NCI-H2171 (cell line): ENCODE results near the gene TENT5C.

Experiments used
- DNase-seq: peaks from one replicate; lab custom pipeline; 2025; lab: John Stamatoyannopoulos, UW

The TENT5C gene

DNA sequence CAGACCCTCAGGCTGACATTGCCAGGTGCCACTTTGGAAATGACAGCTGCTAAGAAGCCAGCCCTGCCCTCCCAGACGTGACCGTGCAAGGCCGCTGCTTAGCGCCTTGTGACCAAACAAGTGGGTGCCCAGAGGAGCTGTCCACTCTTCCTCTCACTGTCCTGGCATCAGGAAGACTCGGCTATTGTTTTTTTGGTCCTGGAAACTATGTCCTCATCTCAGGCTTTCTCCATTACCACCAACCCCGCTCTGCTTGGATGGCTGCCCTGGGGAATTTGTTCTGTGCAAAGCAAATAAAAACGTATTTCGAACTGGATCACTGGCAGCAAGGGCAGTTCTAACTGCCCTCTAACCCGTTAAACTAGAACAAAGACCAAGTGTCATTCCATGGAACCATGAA is 13.7 kb upstream of the TENT5C start:
- no peak for DNase-seq

DNA sequence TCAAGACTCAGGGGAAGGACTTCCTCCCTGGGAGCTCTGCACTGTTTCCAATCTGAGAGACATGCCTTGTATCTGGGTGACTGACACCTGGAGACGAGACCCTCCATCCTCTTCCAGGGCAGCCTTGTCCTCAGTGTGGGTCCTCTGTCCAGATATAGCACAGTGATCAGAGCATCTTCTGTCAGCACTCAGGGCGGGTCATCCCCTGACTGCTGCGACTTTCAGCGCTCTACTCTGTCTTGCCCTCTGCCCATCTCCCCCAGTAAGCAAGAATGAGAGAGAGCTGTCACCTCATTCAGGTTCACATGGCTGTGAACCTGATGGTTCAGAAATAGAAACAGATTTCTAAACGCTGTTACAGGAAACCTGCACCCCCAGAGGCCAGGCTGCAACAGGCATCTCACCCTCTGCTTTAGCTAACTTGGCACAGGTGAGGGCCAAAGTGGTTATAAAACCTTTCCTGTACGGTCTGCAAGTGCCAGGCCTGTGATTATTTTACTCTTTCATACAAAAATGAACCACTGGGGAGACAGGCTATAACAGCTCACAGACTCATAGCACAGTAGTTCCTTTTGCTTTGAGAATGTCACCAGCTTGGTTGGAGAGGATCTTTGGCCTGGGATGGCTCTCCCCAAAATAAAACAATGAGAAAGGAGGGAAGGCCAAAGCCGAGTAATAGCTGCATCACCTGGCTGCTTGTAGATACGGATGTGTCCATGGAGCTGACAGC is 11.4 kb upstream of the TENT5C start:
- DNase-seq = no peak

DNA sequence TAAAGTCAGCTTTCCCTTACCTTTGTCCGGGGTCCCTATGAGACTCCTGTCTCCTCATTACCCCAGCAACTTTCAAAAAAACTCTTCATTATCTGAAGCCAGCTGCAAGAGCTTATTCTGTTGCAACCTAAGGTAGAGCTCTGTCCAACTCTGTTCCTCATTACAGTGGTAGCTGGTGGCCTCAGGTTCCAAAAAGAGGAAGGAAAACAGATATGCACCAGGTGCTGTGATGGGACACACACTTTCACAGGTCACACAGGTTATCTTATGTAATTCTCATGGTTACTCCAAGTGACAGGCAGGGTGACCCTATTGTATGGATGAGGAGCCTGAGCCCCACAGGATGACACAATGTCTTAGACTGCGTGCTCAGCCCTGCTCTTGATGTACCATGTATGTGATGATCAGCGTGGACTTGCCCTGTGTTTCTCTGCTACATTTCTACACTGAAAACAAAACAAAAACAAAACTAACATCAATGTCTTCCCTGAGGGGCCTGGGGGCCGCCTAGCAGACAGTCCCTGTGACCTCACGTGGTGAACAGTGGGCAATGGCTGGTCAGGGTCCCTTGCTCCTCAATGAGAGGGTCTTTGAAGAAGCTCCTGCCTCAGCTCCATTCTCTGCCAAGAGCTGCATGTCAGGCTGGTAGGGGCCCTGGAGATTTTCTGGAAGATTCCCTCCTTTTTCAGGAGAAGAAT is 9.7 kb upstream of the TENT5C start:
- no peak for DNase-seq

DNA sequence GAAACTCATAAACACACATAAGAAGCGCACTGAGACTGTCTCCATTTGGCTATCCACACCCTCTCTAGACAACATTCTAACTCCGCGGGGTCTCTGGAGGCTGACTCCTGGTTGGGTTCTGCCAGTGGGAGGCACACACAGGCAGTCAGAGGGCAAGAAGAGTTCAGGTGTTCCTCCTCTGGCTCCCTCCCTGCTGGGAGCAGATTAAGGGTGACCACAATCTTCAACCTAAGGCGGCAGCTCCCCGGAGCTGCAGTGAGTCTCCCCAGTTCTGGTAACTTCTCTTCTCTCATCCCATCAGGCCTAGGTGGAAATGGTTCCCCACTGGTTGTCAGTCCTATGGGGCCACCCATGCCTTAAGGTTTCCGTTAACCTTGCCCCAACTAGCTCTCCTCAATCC is 7.4 kb upstream of the TENT5C start:
- no peak for DNase-seq

DNA sequence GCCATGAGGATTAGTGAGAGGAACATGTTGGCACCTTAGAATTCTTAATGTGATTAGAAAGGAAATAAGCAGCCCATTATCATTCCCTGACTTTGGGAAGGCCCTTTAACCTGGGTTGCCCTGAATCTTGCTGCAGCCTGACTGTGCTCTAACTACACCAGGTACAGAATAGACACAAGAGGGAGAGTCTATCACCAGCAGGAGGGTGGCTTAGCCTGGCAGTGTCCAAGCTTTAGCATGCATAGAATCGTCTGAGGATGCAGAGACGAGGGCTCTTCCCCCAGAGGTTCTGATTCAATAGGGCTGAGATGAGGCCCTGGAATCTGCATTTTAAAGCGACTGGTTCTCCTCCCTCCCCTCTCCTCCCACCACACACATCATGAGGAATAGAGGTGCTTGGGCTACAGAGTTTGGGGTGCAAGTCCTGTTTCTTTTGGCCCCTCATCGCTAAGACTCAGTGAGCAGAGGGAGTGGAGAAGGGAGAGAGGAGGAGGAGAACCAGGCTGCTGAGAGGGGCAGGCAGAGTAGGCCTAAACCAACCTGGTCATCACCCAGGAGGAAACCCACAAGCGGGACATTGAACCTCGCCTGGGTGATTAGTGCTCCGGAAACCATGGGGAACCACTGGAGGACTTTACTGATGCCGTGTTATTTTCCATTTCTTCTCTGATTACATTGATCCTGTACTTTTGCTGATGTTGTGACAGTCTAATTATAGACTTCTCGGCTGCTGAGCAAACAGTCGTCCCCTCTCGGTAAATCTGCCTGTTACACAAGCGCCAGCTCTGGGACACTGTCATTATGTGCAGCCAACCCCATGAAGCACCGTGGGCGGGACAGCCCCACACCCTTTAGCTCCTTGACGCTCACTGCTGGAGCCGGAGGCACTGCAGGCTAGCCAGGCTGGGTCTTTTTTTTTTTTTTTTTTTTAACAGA is 6.3 kb upstream of the TENT5C start:
- no peak for DNase-seq

DNA sequence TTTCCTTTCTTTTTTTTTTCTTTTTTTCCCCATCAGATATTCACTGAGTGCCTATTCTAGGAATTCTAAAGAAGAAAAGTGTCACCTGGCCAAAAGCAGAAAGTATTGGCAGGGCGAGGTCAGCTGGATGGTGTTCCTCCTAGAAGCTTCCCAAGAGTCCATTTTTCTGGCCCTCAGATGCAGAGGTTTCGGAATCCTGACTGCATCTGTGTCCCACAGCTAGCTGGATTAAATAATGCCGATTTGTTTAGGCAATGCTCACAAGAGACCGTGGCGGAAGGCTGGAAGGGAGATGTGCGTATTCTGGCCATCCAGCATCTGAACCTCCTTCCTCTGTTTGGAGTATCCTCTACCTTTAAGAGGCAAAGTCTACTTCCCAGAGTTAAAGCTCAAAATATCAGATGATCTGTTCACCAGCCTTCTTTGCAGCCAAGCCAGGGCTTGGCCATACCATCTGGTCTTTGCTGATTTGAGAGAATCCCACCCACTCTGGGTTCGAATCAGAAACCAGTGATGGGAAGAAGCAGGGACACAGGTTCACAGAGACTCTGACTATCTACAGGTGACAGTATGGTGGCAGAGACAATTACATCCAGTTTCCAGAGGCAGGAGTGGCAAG is 5.4 kb upstream of the TENT5C start:
- no peak for DNase-seq

DNA sequence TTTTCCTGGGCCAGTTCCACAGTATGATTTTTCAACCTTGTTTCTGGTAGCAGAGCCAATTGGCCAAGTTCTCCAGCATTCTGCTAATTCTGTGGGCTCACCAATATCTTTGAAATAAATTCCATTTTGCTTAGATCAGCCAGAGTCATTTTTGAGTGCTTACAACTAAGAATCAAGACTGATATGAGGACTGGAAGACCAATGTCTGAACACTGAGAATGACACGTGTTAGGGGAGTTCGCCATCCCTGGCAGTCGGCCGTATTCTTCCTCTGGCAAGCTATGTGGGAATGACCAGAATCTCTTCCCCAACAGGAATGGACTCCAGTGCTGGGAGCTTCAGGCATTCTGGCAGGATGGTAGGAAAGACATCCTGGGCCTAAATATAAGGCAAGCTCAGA is 4.9 kb upstream of the TENT5C start:
- DNase-seq = no peak

DNA sequence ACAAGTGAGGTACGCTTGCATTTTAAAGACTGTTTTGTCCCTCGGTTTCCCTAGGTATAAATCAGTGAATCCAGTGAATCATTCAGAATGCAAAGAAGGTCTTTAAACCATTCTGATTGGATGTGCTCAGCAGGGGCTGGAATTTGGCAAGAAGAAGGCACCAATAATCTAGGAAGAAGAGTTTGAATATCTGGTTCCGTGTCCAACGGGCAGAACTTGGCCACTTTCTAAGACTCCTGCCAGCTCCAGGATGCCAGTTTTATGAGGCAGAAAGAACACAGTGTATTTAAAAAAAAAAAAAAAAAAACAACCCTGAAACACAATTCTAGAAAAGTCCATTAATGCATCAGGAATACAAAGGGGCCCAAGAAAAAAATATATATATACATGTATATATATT is 3.0 kb upstream of the TENT5C start:
- no peak for DNase-seq

DNA sequence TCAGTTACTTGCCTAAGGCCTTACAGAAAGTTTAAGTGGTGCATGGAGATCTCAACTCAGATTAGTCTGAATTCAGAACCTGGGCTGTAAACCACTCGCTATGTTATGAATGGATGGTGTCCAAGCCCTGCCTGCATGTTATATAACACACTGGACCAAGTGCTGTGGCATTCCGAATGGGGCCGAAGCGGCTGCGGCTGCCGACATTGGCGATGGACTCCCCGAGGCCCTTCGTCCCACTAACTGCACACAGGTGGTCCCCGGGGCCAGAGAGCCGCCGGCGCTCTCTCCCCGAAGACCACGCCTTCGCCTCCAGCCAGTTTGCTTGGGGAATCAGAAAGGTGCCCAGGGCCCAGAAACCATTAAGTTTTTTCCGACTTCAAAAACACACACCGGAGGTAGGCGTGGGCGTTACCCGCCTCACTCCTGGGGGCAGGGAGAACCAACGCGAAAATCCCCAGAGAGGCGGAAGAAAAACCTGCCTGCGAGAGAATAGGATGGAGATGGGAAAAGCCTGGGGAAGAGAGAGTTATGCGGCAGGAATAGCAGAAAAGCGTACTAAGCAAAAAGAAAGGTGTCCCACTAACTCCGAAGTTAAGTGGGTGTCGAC is 579 bp upstream of the TENT5C start:
- DNase-seq = no peak

DNA sequence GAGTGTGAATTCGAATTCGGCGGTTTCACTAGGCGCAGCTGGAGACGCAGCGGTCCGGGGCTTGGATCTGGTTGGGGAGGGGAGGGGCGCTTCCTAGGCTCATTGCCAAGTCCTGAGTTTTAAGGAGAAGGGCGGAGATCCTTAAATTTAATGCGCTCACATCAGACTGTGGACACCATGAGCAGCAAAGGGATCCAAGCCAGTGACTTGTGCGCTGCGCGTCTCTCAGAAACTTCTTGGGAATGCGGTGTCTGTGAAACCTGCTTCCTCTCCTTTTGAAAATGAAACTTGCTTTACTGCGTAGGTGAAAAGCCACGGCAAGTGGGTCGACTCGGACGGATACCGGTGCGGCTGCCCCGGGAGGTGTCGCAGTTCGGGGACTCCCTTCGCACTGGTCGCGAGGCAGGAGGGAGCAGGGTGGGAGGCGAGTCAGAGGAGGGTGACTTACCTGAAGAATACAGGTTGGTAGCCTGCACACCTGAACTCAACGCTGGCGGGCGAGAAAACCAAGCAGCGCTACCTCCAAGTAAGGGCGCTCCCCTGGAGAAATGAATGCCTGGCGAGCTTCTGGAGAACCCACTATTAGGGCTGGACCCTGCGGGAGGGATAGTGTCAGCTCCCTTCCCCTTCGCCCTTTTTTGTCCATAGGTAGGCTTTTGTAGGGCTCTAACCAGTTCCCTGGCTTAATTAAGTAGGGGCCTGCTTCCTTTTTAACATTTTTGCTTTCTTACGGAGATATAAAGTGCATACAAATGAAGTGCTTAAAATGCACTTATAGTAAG is 992 bp downstream of the TENT5C start:
- no peak for DNase-seq

DNA sequence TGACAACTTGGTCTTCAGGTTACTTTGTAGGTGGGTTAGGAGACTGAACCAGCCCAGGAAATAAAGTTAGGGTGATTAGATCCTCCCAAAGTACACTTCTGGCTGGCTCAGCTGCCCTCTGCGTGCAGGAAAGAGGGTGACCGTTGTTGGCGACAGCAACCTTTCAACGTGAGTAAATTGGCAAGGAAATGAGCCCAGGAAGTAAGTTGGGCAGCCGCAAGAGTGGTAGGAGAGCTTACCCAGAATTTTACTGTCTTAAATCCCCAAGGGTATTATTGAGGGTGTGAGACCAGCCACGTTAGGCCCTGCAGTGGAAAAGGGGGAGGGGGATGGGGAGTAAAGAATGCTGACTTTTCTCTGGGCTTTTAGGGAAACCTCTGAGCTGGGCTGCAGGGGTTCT is 1.6 kb downstream of the TENT5C start:
- no peak for DNase-seq

DNA sequence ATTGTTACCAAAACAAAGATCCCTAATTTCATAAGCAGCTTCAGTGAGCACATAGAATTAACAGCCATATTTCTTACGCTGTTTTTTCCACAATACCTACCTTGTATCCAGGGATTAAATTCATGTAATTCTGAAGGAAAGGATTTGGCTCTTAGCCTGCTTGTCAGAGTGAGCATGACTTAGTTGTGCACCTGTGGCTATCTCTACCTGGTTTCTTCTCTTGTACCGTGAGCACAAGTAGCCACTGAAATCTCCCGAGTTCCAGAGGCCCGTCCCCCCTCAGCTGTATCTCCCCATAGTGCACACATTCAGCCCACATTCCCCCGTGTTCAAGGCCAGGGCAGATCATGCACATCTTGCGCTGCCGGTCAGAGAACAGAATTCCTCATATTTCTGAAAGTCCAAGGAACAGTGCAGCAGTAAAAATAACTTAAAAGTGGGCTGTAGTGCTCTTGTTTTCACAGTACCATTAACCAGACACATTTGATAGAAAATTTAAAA is 2.3 kb downstream of the TENT5C start:
- no peak for DNase-seq

DNA sequence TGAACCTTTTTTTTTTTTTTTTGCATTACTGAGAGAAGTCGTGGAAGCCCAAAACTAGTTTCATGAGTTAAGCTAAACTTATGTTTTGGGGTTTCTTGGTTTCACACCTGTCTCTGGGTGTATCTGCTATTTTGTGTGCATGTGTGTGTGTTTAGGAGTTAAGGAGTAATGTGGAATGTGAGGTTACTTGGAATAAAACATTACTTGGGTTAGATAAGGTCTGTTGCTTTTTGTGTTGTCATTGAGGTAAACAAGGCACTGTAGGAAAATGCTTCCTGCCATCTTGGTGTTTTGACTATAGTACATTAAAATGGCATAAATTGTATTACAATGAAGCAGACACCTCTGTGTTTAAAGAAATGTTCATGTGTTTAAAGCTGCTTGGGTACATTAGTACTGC is 2.9 kb downstream of the TENT5C start:
- no peak for DNase-seq

DNA sequence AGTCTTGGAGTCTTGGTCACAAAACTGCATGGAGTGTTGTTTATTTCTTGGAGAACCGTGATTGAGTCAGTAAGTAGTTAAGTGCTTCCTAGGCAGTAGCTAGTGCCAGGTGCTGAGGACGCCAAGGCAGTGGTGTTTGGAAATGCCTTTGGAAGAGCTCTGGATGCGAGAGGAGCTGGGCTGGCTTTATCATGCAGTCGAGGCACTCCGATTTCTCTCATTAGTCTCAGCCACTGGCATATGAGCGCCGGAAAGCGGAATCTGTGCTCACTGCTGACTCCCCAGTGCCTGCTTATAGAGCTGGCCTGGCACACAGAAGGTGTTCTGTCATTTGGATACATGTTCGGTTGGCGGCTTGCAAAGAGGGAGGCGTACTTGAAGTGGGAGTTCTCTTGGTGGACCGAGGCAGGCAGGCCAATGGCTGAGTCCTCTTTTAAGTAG is 3.6 kb downstream of the TENT5C start:
- DNase-seq = no peak

DNA sequence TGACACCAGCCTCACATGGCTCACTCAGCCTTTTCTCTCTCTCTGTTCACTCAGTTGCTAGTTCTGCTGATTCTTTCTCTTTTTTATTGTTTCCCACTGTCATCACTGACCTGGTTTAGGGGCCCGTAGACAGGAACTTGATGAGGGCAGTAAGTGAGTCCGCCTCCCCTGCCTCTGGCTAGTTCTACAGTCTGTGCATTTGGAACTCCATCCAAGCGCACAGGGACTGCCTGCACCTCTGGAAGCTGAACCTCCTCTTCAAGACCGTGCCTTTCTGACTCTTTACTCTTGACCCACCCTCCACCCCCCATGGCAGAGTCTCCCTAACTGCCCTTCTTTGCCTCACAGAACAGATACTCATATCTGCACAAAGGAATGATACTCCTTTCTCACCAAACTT is 4.2 kb downstream of the TENT5C start:
- DNase-seq = no peak

DNA sequence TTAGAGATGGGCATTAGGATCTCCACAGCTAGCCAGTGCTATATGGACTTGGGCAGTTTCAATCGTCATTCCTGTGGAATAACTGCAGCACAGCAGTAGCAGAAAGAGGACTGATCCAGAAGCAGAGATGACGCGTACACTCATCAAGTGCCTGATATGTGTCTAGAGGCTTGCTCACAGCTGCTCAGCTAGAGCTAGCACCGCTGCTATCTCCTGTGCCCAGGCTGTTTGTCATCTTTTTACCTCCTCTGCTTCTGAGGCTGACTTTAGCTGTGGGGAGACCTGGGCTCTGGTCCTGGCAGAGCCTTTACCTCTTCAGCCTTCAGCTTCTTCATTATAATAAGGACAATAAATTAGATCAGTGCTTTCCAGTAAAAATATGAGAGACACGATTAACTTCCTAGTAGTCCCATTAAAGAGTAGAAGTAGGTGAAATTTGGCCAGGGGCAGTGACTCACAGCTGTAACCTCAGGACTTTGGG is 5.3 kb downstream of the TENT5C start:
- DNase-seq = no peak

DNA sequence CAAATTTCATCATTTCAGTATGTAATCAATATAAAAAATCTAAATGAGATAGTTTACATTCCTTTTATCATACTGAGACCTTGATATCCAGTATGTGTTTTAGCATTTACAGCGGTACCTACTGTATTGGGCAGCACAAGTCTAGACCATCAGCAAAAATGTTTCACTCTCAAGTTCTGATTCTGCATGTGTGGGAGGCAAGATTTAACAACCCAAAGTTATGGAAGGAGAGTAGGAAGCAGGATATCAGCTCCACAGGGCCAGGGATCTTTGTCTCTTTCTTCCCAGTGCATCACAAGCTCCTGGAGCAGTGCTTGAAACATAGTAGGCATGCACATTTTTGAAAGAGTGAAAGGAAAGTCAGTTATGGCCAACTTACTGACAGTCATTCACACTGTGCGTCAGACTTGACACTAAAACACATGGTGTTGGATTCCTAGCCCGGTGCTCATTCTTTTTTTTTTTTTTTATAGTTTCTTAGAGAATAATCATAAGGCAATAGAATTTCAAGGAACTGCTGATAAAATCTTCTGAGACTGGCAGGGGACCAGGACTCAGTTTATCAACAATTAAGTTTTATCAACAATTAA is 6.1 kb downstream of the TENT5C start:
- no peak for DNase-seq

DNA sequence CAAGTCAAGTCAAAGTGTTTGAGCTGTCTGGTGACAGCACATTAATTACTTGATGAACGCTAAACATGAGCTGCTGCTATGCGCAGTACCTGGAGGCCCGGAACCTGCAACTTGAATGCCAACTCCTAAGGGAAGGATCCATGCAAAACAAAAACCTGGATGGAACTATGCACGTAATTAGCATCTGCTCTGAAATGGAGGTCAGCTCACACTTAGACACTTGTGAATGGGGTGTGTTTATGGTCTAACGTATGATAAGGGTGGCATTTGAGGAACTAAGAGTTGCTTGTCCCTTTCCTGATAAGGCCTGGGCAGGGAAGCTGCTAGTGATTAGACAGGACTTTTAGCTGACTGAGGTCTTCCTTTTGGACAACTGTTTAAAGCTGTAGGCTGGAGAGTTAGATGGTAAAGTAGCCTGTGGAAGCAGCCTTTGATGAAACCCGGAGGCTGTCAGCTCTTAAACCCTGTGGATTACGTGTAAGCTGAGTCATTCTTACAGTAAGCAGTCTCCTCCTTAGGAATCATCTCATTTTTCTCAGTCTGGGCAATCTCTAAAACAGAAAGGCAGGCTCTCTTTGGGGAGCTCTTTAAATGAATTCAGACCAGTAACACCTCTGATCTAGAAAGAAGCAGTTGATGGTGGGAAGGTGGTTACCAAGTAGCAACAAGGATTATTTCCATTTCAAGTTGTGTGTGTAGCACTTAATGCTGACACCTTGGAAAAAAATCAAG is 6.8 kb downstream of the TENT5C start:
- DNase-seq = no peak

DNA sequence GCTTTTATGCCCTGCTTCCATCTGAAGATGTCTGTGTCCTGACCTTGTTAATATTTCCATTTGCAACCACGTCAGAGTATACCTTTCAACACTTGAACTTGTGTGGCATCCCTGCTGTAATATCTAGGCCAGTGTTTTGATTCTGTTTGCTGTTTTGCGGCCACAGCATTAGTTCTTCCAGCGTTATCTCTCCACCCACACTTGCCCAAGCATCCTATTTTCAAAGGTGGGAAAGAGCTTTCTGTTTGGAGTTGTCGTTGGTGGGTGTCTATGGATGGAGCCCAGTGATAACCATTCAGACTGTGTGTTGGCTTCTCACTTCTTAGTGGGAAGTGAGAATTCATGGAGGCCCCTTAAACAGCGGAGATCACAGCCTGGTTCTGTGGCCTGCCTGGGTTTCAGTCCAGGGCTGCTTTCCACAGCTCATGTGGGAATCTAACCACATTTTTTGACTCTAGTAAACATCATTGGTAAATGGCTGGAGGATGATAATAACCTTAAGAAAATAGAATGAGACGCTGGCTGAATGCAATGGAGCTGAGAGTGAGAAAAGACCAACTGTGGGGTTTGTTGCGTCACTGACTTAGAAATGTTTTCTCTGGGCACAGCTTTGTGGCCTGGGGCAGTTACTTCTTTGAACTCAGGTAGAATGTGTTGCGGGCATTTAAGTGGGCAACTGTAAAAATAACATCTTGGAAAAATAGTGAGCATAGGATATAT is 7.6 kb downstream of the TENT5C start:
- DNase-seq = no peak
